ENCODE results near the gene AEBP1.

Gene AEBP1

DNA sequence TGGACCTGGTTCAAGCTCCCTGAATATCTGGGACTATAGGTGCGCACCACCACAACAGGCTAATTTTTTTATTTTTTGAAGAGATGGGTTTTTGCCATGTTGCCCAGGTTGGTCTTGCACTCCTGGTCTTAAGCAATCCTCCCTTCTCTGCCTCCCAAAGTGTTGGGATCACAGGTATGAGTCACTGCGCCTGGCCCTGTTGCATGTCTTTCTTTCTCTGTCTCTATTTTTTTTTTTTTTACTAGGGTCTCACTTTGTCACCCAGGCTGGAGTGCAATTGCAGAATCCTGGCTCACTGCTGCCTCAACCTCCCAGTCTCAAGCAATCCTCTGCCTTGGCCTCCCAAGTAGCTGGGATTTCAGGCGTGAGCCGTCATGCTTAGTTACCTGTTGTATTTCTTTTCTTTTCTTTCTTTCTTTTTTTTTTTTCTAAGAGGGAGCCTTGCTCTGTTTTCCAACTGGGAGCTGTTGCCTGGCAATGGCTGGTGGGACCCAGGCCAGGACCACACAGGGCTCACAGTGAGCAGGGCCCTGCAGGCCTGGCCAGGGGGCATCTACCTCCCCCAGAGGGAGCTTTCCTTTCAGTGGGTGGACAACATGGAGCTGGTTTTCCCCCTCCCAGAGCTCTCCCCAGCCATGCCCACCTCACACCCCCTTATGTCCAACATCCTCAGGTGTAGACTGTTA, 30.9 kb downstream of the AEBP1 start:
- TF ChIP-seq TAF1 (IDR thresholded peaks at IDR 0.05; ENCODE audit: borderline replicate concordance, insufficient read depth, low read length) (no peak), POLR2AphosphoS5 (IDR thresholded peaks at IDR 0.05; ENCODE audit: low read depth, low read length) (no peak), SIN3A (IDR thresholded peaks at IDR 0.05; ENCODE audit: borderline replicate concordance, insufficient read depth, low read length) (no peak), FOXP2 (optimal IDR thresholded peaks at IDR 0.05; ENCODE audit: borderline replicate concordance, extremely low read depth, extremely low read length, insufficient read depth) (no peak)
- TF ChIP-seq, protein P1, sequence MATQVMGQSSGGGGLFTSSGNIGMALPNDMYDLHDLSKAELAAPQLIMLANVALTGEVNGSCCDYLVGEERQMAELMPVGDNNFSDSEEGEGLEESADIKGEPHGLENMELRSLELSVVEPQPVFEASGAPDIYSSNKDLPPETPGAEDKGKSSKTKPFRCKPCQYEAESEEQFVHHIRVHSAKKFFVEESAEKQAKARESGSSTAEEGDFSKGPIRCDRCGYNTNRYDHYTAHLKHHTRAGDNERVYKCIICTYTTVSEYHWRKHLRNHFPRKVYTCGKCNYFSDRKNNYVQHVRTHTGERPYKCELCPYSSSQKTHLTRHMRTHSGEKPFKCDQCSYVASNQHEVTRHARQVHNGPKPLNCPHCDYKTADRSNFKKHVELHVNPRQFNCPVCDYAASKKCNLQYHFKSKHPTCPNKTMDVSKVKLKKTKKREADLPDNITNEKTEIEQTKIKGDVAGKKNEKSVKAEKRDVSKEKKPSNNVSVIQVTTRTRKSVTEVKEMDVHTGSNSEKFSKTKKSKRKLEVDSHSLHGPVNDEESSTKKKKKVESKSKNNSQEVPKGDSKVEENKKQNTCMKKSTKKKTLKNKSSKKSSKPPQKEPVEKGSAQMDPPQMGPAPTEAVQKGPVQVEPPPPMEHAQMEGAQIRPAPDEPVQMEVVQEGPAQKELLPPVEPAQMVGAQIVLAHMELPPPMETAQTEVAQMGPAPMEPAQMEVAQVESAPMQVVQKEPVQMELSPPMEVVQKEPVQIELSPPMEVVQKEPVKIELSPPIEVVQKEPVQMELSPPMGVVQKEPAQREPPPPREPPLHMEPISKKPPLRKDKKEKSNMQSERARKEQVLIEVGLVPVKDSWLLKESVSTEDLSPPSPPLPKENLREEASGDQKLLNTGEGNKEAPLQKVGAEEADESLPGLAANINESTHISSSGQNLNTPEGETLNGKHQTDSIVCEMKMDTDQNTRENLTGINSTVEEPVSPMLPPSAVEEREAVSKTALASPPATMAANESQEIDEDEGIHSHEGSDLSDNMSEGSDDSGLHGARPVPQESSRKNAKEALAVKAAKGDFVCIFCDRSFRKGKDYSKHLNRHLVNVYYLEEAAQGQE (IDR thresholded peaks at IDR 0.05; ENCODE audit: insufficient read depth in 1 of 2, low read depth in 2 of 2, low read length in 2 of 2): no peak

DNA sequence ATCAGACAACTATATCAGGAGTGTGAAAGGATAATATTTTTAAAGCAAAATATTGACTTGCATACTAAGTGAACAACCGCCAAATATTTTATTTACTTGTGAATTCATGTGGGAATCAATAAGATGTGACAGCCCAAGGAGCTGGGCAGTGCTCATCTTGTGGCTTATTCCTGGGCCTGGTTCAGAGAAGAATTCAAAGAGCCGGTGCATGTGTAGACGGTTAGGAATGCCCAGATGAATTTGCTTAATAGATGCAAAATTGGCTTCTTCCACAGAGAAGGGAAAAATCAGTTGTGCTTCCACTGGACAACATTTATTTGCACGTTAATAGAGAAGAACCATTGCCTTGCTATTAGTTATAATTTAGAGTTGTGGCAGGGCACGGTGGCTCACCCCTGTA, 32.6 kb downstream of the AEBP1 start:
- TF ChIP-seq FOXP2 (optimal IDR thresholded peaks at IDR 0.05; ENCODE audit: borderline replicate concordance, extremely low read depth, extremely low read length, insufficient read depth) (no peak), SIN3A (IDR thresholded peaks at IDR 0.05; ENCODE audit: borderline replicate concordance, insufficient read depth, low read length) (no peak)
- TF ChIP-seq, protein P1 (IDR thresholded peaks at IDR 0.05; ENCODE audit: insufficient read depth in 1 of 2, low read depth in 2 of 2, low read length in 2 of 2): no peak

DNA sequence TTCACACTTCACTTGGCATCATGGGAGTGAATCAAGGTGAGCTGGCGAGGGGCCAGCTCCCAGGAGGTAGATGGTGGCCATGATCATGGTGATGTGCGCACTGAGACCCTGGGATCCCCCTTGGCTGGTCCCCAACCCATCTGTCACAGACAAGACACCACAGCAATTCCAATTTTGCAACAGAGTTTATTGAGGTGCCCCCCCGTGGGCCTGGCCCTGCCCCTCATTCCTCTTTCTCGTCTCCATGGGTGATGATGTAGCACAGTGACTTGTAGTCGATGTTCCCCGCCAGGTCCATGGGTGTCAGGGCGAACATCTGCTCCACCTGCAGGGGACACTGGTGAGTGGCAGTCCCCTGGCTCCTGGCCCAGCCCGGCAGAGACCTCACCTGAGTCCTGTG, 34.6 kb downstream of the AEBP1 start:
- TF ChIP-seq TAF1 (IDR thresholded peaks at IDR 0.05; ENCODE audit: borderline replicate concordance, insufficient read depth, low read length): no peak
- TF ChIP-seq, protein P1 (IDR thresholded peaks at IDR 0.05; ENCODE audit: insufficient read depth in 1 of 2, low read depth in 2 of 2, low read length in 2 of 2): no peak
- TF ChIP-seq POLR2AphosphoS5 (IDR thresholded peaks at IDR 0.05; ENCODE audit: low read depth, low read length): no peak
- TF ChIP-seq FOXP2 (optimal IDR thresholded peaks at IDR 0.05; ENCODE audit: borderline replicate concordance, extremely low read depth, extremely low read length, insufficient read depth): no peak
- no peak for TF ChIP-seq SIN3A (IDR thresholded peaks at IDR 0.05; ENCODE audit: borderline replicate concordance, insufficient read depth, low read length)

DNA sequence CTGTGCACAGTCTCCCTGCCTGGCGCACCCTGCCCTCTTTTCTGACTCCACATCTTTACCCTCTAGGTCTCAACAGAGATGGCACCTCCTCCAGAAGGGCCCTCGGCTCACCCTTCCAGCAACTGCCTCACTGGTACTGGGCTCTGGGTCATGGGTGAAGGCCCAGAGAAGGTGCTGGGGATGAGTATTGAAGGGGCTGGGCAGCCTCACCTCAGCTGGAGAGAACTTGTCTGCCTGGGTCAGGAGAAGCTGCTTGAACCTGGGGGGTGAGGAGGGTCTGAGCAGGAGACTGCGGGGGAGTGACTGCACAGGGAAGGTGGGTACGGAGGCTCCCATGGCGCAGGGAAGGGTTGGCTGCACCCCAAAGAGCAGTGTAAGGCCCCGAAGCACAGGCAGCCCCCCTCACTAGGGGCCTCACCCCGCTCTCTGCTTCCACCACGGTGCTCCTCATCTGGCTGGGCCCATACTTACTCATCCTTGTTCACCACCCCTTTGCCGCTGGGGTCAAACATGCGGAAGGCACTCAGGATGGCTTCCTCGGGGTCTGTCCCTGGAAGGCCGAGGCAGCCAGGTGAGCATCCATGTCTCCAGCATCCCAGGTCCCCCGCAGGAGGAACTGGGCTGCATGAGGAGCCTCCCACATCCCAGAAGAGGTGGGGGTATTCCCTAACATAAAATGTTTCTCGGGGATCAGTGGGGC, 35.3 kb downstream of the AEBP1 start:
- TF ChIP-seq SIN3A (IDR thresholded peaks at IDR 0.05; ENCODE audit: borderline replicate concordance, insufficient read depth, low read length) (no peak), FOXP2 (optimal IDR thresholded peaks at IDR 0.05; ENCODE audit: borderline replicate concordance, extremely low read depth, extremely low read length, insufficient read depth) (no peak), TAF1 (IDR thresholded peaks at IDR 0.05; ENCODE audit: borderline replicate concordance, insufficient read depth, low read length) (no peak), POLR2AphosphoS5 (IDR thresholded peaks at IDR 0.05; ENCODE audit: low read depth, low read length) (no peak)
- TF ChIP-seq, protein P1 (IDR thresholded peaks at IDR 0.05; ENCODE audit: insufficient read depth in 1 of 2, low read depth in 2 of 2, low read length in 2 of 2): no peak
